NCI-H1105 treated with DMSO at 0.1 percent for 48 hours (cell line): Measurements from ENCODE around the gene CAMK1.
A peak's percentile ranks its signal among the peaks of the same experiment; 100 is the strongest.

Experiments
- DNase-seq: peaks from one replicate; lab custom pipeline; 2025; lab: John Stamatoyannopoulos, UW

Gene CAMK1

DNA sequence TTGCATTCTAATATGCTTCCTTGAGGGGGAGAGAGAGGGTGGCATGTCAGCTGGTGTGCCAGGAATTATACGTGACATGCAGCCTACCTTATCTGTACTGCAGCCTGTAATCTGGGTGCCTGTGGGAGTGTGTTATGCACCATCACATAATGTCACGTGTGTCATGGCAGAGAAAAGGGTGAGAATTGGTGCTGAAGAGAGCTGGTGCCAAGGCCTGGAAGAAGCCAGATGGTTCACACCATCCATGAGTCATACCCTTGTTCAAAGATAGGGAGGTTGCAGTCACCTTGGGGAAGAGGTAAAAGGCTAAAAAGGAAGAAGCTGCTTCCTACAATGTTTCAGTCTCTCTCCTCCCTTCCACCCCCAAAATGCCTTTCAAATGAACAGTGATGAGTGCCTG lies 32.9 kb downstream of the CAMK1 start:
- DNase-seq: no peak

DNA sequence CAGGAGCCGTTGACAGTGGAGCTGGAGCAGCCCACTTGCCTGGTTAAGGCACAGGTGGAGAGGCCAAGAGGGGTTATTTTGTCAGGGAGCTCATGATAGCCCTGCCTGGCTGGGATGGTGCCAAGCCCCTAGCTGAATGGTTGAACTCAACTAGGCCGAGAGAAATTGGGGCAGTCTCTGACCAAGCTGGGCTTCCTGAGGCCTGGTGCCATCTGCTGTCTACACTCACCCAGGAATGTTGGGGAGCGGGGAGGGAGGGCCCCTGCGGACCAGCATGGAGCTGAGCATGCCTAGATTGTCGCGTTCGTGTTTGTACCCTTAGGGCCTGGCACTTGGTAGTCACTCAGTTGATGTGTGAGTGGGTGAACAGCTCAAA lies 37.0 kb downstream of the CAMK1 start:
- DNase-seq: no peak

DNA sequence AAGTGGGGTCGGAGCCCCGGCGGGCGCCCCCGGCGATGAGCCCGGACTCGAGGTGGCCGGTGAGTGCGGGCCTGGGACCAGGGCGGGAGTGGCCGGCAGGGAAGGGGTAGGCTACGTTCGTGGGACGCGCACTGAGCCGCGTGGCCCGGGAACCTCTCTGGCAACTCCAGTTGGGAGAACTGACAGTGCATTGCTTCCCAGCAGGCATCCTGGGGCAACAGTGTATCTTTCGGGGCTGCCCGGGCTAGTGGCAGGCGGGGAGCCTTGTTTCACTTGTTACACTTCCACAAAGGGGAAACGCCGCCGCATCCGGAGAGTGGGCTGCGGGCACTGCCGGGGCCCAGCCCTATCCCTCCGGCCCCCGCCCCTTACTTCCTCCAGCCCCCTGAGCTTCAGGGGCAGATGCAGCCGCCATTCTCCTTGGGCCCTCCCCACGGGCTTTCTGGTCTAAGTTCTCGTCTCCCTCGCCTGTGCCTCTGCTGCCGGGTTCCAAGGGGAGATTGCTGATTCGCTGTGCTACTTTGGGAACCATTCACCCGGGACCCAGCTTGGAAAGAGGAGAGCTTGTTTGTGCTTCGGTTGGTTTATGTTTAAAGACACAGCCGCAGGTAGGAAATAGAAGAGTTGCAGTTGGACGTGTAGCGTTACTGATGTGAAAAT lies 37.5 kb downstream of the CAMK1 start:
- no peak for DNase-seq

DNA sequence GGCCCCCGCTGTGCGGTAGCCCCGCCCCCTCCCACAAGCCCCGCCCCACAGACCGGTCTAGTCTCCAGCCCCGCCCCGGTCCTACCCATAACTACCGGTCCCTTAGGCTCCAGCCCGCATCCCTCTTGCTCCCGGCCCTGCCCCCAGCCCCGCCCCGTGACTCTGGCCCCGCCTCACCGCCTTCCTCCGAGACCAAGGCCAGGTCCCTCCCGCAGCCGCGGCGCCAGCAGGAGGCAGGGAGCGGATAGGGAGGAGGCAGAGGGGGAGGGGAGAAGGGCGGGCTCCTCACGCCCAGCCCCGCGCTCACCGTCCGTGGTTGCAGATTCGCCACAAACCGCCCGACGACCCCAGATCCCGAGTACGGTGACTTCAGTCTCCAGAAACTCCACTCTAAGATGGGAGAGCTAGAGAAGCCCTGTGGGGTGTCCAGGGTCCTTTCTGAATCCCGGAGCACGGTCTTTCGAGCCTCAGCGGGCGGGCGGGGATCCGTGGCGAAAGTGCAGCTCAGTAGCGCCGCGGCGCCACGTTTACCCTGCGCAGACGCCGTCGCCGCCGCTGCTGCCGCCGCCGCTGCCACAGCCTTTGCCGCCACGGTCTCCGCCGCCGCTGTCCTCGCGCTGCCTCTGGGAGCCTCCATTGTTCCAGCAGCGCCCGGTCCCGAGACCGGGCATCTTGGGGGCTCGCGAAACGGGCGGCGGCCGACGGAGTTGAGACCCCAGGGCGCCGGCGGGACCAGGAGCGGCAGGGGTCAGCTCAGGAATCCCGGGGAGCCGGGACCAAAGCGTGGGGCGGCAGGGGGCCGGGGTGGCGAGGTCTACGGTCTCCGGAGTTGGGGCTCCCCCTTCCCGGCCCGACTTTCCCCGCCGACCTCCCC lies 38.3 kb downstream of the CAMK1 start, which contains the start of gene BRPF1:
Gene BRPF1, plus strand, starts transcription at position 530 of the 874 bp plus-strand sequence. CDS start 2,406 bp downstream, outside the sequence.
- peak; percentile 88 for DNase-seq

DNA sequence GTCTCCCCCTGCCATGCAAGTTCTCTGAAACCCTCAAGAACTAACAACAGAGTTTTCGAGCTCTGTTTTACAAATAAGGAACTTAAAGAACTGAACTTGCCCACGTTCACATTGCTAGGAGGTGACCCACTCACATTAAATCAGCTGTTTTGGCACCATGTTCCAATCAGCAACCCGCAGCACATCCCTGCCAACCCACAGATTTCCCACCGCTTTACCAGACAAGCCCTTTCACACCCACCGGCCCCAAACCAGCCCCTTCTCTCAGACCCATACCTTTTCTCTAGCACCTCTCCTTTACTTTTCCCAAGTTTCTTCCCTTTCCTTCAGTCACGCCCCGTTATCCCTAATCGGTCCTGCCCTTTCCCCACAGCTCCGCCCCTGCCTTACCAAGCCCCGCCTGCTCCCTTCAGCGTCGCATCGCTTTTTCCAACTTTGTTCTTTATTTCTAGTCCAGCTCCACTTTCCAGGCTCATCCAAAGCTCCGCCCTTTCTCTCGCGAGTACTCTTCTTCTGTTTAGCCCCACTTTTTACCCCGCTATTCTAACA lies 39.0 kb downstream of the CAMK1 start:
- no peak for DNase-seq

DNA sequence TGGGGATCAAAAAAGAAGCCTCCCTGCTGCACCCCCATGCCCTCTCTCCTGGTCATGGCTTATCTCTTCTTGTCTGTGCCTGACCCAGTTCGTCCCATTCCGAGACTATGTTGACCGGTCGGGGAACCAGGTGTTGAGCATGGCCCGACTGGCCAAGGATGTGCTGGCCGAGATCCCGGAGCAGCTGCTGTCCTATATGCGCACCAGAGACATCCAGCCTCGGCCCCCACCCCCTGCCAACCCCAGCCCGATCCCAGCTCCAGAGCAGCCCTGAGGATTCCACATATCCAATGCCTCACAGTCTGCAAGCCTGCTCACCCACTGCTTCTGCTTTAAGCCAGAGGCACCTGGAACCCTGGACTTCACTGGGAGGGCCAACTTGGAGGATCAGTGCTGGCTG lies 40.3 kb downstream of the CAMK1 start:
- no peak for DNase-seq

DNA sequence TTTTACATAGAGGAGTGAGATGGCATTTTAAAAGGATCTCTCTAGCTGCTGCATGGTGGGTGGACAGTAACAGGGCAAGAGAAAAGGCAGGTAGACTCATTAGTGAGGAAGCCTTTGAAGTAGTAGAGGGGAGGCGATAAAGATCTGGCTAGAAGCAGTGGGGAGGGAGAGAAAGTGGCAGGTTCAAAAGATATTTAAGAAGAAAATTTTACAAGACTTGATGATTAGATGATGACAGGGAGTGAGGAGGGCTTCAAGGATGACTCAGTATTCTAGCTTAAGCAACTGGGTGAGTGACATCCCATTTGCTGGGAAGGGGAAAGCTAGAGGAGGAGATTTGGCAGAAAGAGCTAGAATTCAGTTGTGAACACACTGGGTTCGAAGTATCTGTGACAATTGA lies 42.0 kb downstream of the CAMK1 start:
- no peak for DNase-seq

DNA sequence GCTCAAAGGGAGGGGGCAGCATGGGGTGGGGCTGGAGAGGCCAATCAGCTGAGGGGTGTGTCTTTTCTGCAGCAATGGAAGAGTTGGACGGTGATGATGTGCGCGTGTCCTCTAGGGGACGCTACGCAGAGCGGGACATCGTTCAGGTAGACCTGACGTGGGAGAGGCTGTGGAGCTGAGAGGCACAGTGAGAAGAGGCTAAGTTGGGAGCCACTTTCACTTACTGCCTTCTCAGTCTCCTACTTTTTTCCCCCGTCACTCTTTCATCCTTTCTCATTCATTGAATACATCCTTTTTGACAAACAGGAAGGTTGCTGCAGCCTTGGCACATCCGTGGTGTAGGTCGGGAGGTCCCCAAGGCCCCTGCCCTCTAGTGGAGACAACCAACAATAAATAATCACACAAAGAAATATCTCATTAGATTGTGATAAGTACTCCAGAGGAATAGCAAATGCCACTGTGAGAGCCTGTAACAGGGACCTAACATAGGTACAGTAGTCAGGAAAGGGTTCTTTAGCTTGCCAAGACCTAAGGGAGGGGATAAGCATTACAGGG lies 42.6 kb downstream of the CAMK1 start:
- DNase-seq: no peak

DNA sequence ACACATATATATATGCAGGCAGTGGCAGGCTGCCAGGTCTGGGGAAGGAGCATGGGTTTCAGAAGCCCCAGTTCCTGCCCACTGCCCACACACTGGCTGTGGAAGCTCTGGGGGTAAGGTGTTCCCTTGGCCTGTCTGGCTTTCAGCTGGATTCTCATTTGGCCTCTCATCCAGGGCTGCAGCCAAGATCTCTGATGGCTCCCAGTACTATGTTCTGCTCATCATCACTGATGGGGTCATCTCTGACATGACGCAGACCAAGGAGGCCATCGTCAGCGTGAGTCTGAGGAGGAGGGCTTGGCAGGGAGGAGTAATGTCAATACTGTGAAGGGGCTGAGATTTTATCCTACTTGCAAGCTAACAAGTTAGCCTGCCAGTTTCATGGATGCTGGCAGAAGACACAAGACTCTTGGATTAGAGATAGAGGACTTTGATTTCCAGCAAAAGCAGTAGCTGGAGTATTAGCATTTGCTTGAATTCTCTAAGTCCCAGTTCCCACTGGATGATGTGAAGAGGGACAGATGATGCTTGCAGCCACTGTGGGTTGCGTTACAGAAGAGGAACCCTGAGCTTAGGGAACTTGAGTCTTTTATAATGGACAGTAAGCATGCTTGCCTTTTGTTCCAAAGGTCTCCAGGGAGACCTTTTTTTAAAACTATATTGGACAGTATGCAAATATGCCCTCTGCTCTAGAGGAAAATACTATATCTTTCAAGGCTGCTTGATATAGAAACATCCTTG lies 43.8 kb downstream of the CAMK1 start:
- no peak for DNase-seq

DNA sequence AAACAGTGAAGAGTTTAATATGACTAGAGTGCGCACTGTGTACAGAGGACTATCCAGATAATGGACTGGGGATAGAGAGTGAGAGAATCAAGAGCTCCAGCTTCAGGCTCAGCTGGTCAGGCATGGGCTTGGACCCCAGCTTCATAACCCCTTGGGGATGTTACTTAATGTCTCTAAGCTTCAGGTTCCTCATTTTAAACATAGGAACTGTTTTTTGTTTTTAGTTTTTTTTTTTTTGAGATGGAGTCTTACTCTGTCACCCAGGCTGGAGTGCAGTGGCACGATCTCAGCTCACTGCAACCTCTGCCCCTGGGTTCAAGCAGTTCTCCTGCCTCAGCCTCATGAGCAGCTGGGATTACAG lies 48.1 kb downstream of the CAMK1 start:
- no peak for DNase-seq

DNA sequence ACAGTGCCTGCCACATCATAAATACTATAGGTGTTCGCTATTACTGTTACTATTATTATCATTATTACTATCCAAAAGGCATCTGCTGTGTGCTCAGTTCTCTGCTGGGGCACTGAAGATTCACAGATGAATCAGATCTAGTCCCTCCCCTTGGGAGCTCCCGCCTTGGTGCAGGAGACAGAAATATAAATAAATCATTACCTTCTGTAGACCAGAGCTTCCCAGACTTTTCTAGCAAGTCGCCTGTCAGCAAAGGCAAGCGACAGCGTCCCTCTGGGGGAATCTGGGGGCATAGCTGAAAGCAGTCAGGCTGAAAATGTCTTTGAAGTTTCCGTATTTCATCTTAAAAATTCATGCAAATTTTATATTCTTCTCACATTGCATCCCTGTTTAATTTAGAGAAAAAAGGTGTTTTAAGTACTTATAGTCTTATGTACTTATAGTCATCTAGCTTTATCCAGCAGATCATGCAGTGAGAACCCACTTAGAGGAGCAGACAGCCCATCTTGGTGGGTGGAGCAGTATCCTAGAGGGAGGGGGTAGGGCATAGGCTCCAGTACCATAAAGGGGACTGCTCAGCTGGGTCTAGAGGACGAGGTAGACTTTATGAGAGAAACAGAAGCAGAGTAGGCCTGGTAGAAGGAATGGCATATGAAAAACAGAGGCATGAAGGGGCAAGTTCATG lies 48.6 kb downstream of the CAMK1 start:
- DNase-seq: no peak

DNA sequence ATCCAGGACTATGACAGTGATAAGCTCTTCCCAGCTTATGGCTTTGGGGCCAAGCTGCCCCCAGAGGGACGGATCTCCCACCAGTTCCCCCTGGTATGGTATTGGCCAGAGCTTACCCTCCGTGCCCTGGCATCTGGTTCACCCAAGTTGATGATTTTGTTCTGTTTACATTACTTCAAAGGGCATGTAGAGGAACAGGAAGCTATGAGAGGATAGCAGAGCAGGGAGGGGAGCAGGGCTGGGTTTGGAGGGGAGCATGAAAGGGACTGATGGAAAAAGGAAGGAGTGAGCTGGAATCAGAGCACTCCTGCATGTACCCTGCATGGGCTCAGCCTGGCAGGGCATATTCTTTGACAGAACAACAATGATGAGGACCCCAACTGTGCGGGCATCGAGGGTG lies 51.6 kb downstream of the CAMK1 start:
- DNase-seq: no peak

DNA sequence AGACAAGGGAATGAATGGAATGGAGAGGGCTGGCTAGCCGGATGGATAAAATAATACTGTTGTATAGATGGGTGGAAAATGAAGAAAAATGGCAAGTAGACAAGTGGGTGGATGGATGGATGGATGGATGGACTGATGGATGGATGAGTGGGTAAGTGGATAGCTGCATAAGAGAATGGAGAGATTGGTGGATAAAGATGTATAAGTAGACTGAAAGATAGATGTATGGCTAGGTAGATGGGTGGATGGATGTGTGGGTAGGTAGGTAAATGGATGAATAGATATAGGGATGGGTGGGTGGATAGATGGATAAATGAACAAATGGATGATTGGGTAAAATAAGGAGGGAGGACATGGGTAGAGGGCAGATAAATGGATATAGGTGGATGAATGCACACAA lies 52.2 kb downstream of the CAMK1 start:
- no peak for DNase-seq

DNA sequence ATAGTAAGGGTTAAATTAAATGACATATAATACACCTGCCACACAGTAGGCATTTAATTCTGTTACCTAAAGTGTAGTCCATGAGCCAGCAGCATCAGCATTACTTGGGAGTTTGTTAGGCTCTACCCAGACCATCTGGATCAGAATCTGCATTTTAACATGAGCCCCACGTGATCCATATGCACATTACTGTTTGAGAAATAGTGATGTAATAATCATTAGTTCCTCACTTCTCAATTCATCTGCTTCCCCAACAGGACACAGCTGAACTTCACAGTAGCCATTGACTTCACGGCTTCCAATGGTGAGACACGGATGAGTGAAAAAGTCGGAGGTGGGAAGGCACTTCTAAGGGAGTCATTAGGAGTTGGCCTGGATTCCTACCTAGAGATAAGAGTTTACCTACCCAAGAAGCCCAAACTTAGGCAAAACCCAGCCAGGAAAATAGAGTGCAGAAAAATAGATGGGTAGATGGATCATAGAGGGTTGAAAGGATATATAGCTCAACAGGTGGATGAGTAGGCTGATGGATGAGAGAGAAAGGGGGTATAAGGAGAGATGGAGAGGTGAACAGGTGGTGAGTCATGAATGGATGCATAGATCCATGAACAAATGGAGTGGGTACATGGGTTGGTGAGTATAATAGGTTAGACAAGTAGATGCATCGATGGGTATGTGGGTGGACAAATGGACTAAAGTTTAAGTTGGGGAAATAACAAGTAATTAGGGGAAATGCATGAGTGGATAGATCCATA lies 52.8 kb downstream of the CAMK1 start:
- no peak for DNase-seq

DNA sequence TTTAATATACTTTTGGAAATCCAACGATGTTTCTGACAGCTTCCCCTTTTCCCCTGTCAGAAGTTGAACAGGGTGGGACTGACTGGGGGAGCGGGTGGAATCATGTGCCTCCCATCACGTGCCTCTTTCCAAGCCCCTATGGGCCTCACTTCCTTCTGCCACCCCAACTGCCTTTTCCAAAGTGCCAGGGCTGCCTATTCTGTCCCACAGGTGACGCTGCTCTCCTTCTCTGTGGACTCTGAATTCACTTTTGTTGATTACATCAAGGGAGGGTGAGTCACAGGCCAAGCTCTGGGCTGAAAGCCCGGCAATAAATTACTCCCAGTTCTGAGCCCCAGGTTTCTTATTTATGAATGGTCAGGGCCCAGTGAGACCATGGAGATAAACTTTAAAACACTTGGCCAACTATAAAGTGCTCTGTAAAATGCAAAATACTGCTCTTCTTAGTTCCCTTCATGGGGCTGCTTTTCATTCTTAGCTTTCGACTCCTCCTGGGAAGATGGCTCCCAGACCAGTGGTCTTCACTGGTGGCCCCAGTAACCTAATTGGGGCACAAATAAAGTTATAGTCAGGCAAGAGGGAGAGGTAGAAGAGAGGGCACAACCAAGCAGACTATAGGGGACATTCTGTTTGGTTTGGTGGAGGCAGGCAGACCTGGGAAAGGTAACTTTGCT lies 53.8 kb downstream of the CAMK1 start:
- no peak for DNase-seq

DNA sequence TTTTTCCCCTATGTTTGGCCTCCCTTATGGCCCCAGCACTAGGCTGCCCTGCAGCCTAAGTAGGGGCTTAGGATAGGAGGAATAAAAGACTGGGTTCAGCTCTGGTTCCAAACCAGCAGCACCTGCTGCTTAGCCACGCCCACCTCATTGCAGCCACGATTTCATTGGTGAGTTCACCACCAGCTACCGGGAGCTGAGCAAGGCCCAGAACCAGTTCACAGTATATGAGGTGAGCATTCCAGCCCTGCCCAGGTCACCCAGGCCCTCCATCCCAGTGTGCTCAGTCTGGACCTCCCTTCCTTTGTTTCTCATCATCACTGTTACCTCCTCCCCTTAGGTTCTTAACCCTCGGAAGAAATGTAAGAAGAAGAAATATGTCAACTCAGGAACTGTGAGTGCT lies 54.6 kb downstream of the CAMK1 start:
- DNase-seq: no peak

DNA sequence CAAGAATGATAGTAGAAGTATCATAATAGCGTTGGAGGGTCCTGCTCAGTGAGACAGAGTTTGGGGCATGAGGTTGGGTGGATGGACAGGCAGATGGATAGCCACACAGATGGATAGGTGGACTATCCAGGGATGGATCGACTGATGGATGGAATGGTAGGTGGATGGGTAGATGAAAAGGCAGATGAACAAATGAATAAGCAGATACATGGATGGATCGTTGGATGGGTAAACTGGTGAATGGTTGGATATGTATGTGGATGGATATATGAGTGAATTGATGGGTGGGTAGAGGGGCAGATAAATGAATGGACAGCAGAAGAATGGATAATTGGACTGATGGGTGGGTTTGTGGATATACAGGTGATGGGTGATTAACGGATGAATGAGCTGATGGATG lies 56.6 kb downstream of the CAMK1 start:
- no peak for DNase-seq

DNA sequence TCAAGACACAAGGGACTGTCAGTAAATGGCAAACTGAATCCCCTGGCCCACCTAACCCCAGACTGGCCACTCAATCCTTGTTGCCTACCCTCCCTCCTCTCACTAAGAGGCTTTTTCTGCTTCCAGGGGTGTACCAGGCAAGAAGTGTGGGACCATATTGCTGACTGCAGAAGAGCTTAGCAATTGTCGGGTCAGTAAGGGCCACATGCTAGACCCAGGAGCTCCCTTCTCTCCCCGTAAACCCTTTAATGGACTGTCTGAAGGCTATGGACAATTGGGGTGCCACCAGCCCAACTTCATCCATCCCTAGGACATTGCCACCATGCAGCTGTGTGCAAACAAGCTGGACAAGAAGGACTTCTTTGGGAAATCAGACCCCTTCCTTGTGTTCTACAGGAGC lies 57.3 kb downstream of the CAMK1 start:
- no peak for DNase-seq

DNA sequence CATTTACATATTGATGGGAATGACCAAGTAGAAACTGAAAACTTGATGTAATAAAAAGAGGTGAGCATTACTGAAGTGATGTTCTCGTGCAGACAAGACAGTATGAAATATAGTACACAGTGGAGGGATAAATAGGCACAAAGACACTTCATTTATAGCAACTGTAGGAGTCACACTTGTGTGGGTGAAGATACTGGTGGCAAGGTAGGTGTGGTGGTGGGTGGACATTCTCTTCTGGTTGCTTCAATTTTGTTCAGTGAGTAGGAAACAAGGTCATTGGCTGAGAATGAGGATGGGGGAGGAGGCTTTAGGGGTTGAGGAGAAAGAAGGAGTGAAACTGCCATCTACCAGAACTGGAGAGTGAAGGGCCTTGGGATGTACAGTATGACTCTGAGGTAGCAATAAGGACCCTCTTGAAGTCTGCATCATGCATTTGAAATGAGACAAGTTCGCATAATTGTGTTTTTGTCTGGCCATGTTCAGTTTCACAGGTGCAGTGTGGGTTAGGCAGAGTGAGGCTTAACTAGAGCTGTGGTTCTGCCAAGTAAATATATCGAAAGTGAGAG lies 59.5 kb downstream of the CAMK1 start:
- no peak for DNase-seq
